Measurements from ENCODE around the gene BICD1. TPM values are rescaled to one million over a fixed set of nuclear protein-coding genes. Genes with fewer than 3 reads are reported as not detected.
A peak's percentile ranks its signal among the peaks of the same experiment; 100 is the strongest.

Gene BICD1
- total RNA-seq, 2 donors from 2014 or later = 15.1 to 18.4 TPM

- ATAC-seq (no peak), DNase-seq (ENCODE audit: low spot score in 2 of 2) (no peak)
- Mint-ChIP-seq H3K27ac (peak overlapping the region in 1 of 2 donors; percentile 55), H3K9me3 (no peaks in the 10 kb centered on the region), H3K36me3 (no peaks in the 10 kb centered on the region)
Observed at GRCh38 chr12:32296567-32296966, 189.9 kb downstream of the BICD1 start.

GRCh38 chr12:32298917-32299316 lies 192.3 kb downstream of the BICD1 start:
- DNase-seq (ENCODE audit: low spot score in 2 of 2) (no peak), ATAC-seq (no peak)
- no peaks in the 10 kb centered on the region for H3K36me3 Mint-ChIP-seq
- H3K9me3 Mint-ChIP-seq = no peaks in the 10 kb centered on the region
- H3K27ac Mint-ChIP-seq = peak overlapping the region in 1 of 2 donors; percentile 5

GRCh38 chr12:32301216-32301615 lies 194.6 kb downstream of the BICD1 start:
- ATAC-seq (no peak), DNase-seq (ENCODE audit: low spot score in 2 of 2) (no peak)
- no peaks in the 10 kb centered on the region for H3K9me3 Mint-ChIP-seq
- H3K27ac Mint-ChIP-seq = peak overlapping the region in 1 of 2 donors; percentile 75
- no peaks in the 10 kb centered on the region for H3K36me3 Mint-ChIP-seq

- Mint-ChIP-seq H3K9me3 (no peaks in the 10 kb centered on the region), H3K36me3 (no peaks in the 10 kb centered on the region), H3K27ac (no peak overlapping the region)
- DNase-seq (ENCODE audit: low spot score in 2 of 2) (peak in 1 of 2 donors; percentile 8), ATAC-seq (peak; percentile 64 to 72)
Observed at GRCh38 chr12:32302218-32303173, 195.8 kb downstream of the BICD1 start.

GRCh38 chr12:32303174-32303549 lies 196.5 kb downstream of the BICD1 start:
- Mint-ChIP-seq H3K27ac (no peak overlapping the region), H3K9me3 (no peaks in the 10 kb centered on the region), H3K36me3 (no peaks in the 10 kb centered on the region)
- DNase-seq (ENCODE audit: low spot score in 2 of 2) = no peak
- ATAC-seq = no peak

- no peak for ATAC-seq
- Mint-ChIP-seq H3K27ac (no peak overlapping the region), H3K36me3 (no peaks in the 10 kb centered on the region), H3K9me3 (no peaks in the 10 kb centered on the region)
- DNase-seq (ENCODE audit: low spot score in 2 of 2) = peak in 1 of 2 donors; percentile 15
Observed at GRCh38 chr12:32305163-32305562, 198.5 kb downstream of the BICD1 start.

- H3K9me3 Mint-ChIP-seq = no peaks in the 10 kb centered on the region
- no peaks in the 10 kb centered on the region for H3K36me3 Mint-ChIP-seq
- ATAC-seq = no peak
- H3K27ac Mint-ChIP-seq = no peak overlapping the region
- DNase-seq (ENCODE audit: low spot score in 2 of 2) = no peak
Observed at GRCh38 chr12:32307326-32307725, 200.7 kb downstream of the BICD1 start.

GRCh38 chr12:32309811-32310736 lies 203.4 kb downstream of the BICD1 start:
- DNase-seq (ENCODE audit: low spot score in 2 of 2) (no peak), ATAC-seq (no peak)
- H3K36me3 Mint-ChIP-seq = no peaks in the 10 kb centered on the region
- H3K27ac Mint-ChIP-seq = no peak overlapping the region
- no peaks in the 10 kb centered on the region for H3K9me3 Mint-ChIP-seq

- ATAC-seq (no peak), DNase-seq (ENCODE audit: low spot score in 2 of 2) (no peak)
- Mint-ChIP-seq H3K36me3 (no peaks in the 10 kb centered on the region), H3K9me3 (no peaks in the 10 kb centered on the region), H3K27ac (no peak overlapping the region)
Observed at GRCh38 chr12:32312049-32312670, 205.5 kb downstream of the BICD1 start.

GRCh38 chr12:32322354-32322753 lies 215.7 kb downstream of the BICD1 start:
- Mint-ChIP-seq H3K27ac (no peak overlapping the region), H3K36me3 (no peaks in the 10 kb centered on the region), H3K9me3 (no peaks in the 10 kb centered on the region)
- ATAC-seq (no peak), DNase-seq (ENCODE audit: low spot score in 2 of 2) (no peak)

GRCh38 chr12:32331133-32331532 lies 224.5 kb downstream of the BICD1 start:
- H3K9me3 Mint-ChIP-seq = no peaks in the 10 kb centered on the region
- DNase-seq (ENCODE audit: low spot score in 2 of 2) = no peak
- H3K36me3 Mint-ChIP-seq = no peaks in the 10 kb centered on the region
- no peak overlapping the region for H3K27ac Mint-ChIP-seq
- no peak for ATAC-seq

GRCh38 chr12:32332446-32332845 lies 225.8 kb downstream of the BICD1 start:
- DNase-seq (ENCODE audit: low spot score in 2 of 2) (no peak), ATAC-seq (no peak)
- H3K27ac Mint-ChIP-seq = no peak overlapping the region
- H3K9me3 Mint-ChIP-seq = no peaks in the 10 kb centered on the region
- H3K36me3 Mint-ChIP-seq = no peaks in the 10 kb centered on the region

- Mint-ChIP-seq H3K9me3 (no peaks in the 10 kb centered on the region), H3K27ac (no peak overlapping the region), H3K36me3 (no peaks in the 10 kb centered on the region)
- DNase-seq (ENCODE audit: low spot score in 2 of 2) (no peak), ATAC-seq (peak in 1 of 2 donors; percentile 93)
Observed at GRCh38 chr12:32334371-32334777, 227.7 kb downstream of the BICD1 start.

GRCh38 chr12:32336261-32336660 lies 229.6 kb downstream of the BICD1 start:
- H3K36me3 Mint-ChIP-seq = no peaks in the 10 kb centered on the region
- H3K27ac Mint-ChIP-seq = no peak overlapping the region
- H3K9me3 Mint-ChIP-seq = no peaks in the 10 kb centered on the region
- ATAC-seq (no peak), DNase-seq (ENCODE audit: low spot score in 2 of 2) (no peak)

GRCh38 chr12:32343496-32343895 lies 236.8 kb downstream of the BICD1 start:
- ATAC-seq = no peak
- Mint-ChIP-seq H3K9me3 (no peaks in the 10 kb centered on the region), H3K36me3 (no peaks in the 10 kb centered on the region), H3K27ac (peak overlapping the region; percentile 46 to 74)
- DNase-seq (ENCODE audit: low spot score in 2 of 2) = no peak

GRCh38 chr12:32344047-32344446 lies 237.4 kb downstream of the BICD1 start:
- H3K9me3 Mint-ChIP-seq = no peaks in the 10 kb centered on the region
- no peak for DNase-seq (ENCODE audit: low spot score in 2 of 2)
- H3K27ac Mint-ChIP-seq = peak overlapping the region in 1 of 2 donors; percentile 74
- no peak for ATAC-seq
- no peaks in the 10 kb centered on the region for H3K36me3 Mint-ChIP-seq

GRCh38 chr12:32353540-32353939 lies 246.9 kb downstream of the BICD1 start:
- ATAC-seq (no peak), DNase-seq (ENCODE audit: low spot score in 2 of 2) (no peak)
- Mint-ChIP-seq H3K27ac (no peak overlapping the region), H3K36me3 (no peaks in the 10 kb centered on the region), H3K9me3 (no peaks in the 10 kb centered on the region)

All from activated naive CD4-positive, alpha-beta T cell treated with anti-CD3 and anti-CD28 coated beads, Interleukin-2, amount 50 U/mL, for 72 hours (primary cell).